Measurements from ENCODE around the gene DRD3. TPM values are rescaled to one million over a fixed set of nuclear protein-coding genes. Genes with fewer than 3 reads are reported as not detected.

DRD3 gene
- total RNA-seq, 1 donor from 2014 or later, result not detected

- Histone ChIP-seq H3K9me3 (ENCODE audit: insufficient read depth, low read depth, low read length) (no peaks in the 10 kb centered on the region), H2AFZ (ENCODE audit: low read depth, low read length) (no peak overlapping the region), H3K4me2 (ENCODE audit: low read length) (no peak overlapping the region), H3K4me1 (ENCODE audit: insufficient read depth, low read length) (peaks cover 8% of the 10 kb centered on the region), H3K27me3 (ENCODE audit: insufficient read depth, low read length) (no peaks in the 10 kb centered on the region), H3K9ac (ENCODE audit: low read length) (no peak overlapping the region), H3K36me3 (ENCODE audit: insufficient read depth, low read length) (no peaks in the 10 kb centered on the region), H3K79me2 (ENCODE audit: insufficient read depth, low read length) (no peaks in the 10 kb centered on the region), H4K20me1 (ENCODE audit: insufficient read depth, low read length) (no peaks in the 10 kb centered on the region), H3K4me3 (ENCODE audit: insufficient read depth, low read depth, low read length) (no peak overlapping the region), H3K27ac (ENCODE audit: low read depth, low read length) (no peak overlapping the region)
- DNase-seq (ENCODE audit: low read depth) (no peak), FAIRE-seq (no peak)
- H3K36me3 Mint-ChIP-seq (ENCODE audit: low read depth, unreplicated experiment), result no peaks in the 10 kb centered on the region
- no peak overlapping the region for H3K27ac Mint-ChIP-seq (ENCODE audit: unreplicated experiment)
- TF ChIP-seq, protein P1, sequence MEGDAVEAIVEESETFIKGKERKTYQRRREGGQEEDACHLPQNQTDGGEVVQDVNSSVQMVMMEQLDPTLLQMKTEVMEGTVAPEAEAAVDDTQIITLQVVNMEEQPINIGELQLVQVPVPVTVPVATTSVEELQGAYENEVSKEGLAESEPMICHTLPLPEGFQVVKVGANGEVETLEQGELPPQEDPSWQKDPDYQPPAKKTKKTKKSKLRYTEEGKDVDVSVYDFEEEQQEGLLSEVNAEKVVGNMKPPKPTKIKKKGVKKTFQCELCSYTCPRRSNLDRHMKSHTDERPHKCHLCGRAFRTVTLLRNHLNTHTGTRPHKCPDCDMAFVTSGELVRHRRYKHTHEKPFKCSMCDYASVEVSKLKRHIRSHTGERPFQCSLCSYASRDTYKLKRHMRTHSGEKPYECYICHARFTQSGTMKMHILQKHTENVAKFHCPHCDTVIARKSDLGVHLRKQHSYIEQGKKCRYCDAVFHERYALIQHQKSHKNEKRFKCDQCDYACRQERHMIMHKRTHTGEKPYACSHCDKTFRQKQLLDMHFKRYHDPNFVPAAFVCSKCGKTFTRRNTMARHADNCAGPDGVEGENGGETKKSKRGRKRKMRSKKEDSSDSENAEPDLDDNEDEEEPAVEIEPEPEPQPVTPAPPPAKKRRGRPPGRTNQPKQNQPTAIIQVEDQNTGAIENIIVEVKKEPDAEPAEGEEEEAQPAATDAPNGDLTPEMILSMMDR (IDR thresholded peaks at IDR 0.05; ENCODE audit: insufficient read depth, low read depth, low read length), result no peak
- no peak for TF ChIP-seq EZH2 (IDR thresholded peaks at IDR 0.05; ENCODE audit: insufficient read depth, low read length)
- no peaks in the 10 kb centered on the region for H3K4me1 Mint-ChIP-seq (ENCODE audit: low read depth, unreplicated experiment)
- no peak overlapping the region for H3K4me3 Mint-ChIP-seq (ENCODE audit: unreplicated experiment)
- peaks cover 1% of the 10 kb centered on the region for H3K9me3 Mint-ChIP-seq (ENCODE audit: unreplicated experiment)
- no peaks in the 10 kb centered on the region for H3K27me3 Mint-ChIP-seq (ENCODE audit: low read depth, unreplicated experiment)
Measured at GRCh38 chr3:114132500-114132899, 46.4 kb downstream of the DRD3 start.

GRCh38 chr3:114128826-114129225 is 50.0 kb downstream of the DRD3 start:
- Histone ChIP-seq H3K36me3 (ENCODE audit: insufficient read depth, low read length) (no peaks in the 10 kb centered on the region), H3K9me3 (ENCODE audit: insufficient read depth, low read depth, low read length) (no peaks in the 10 kb centered on the region), H3K79me2 (ENCODE audit: insufficient read depth, low read length) (no peaks in the 10 kb centered on the region), H3K4me2 (ENCODE audit: low read length) (no peak overlapping the region), H2AFZ (ENCODE audit: low read depth, low read length) (peak overlapping the region; percentile 15), H3K9ac (ENCODE audit: low read length) (no peak overlapping the region), H3K27ac (ENCODE audit: low read depth, low read length) (no peak overlapping the region), H3K4me3 (ENCODE audit: insufficient read depth, low read depth, low read length) (no peak overlapping the region), H4K20me1 (ENCODE audit: insufficient read depth, low read length) (no peaks in the 10 kb centered on the region), H3K27me3 (ENCODE audit: insufficient read depth, low read length) (no peaks in the 10 kb centered on the region), H3K4me1 (ENCODE audit: insufficient read depth, low read length) (peaks cover 8% of the 10 kb centered on the region)
- H3K36me3 Mint-ChIP-seq (ENCODE audit: low read depth, unreplicated experiment), result no peaks in the 10 kb centered on the region
- FAIRE-seq (no peak), DNase-seq (ENCODE audit: low read depth) (no peak)
- H3K9me3 Mint-ChIP-seq (ENCODE audit: unreplicated experiment), result peaks cover 1% of the 10 kb centered on the region
- H3K4me1 Mint-ChIP-seq (ENCODE audit: low read depth, unreplicated experiment), result no peaks in the 10 kb centered on the region
- no peak overlapping the region for H3K27ac Mint-ChIP-seq (ENCODE audit: unreplicated experiment)
- no peak for TF ChIP-seq EZH2 (IDR thresholded peaks at IDR 0.05; ENCODE audit: insufficient read depth, low read length)
- TF ChIP-seq, protein P1 (IDR thresholded peaks at IDR 0.05; ENCODE audit: insufficient read depth, low read depth, low read length), result no peak
- no peaks in the 10 kb centered on the region for H3K27me3 Mint-ChIP-seq (ENCODE audit: low read depth, unreplicated experiment)
- no peak overlapping the region for H3K4me3 Mint-ChIP-seq (ENCODE audit: unreplicated experiment)

DNA sequence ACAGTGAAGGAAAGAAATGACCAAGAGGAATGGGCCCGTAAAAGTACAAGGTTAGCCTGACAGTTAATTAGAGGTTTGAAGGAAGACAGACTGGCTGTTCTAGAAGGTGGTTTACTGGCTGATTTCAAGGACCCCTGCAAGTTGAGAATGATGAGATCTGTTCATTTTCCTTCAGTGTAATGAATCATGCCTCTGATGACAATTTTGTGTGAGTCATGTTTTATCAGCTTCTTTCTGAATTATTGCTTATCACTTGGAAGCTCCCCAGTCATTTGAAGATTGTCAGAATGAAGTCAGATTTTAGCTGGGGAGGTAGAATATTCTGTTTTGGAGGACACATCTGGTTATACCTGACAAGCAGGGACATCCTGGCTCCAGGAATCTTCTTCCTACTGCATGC is 50.6 kb downstream of the DRD3 start:
- no peaks in the 10 kb centered on the region for H3K9me3 ChIP-seq (ENCODE audit: insufficient read depth, low read depth, low read length)
- H3K27ac Mint-ChIP-seq (ENCODE audit: unreplicated experiment), result no peak overlapping the region
- no peak overlapping the region for H3K9ac ChIP-seq (ENCODE audit: low read length)
- no peaks in the 10 kb centered on the region for H3K36me3 Mint-ChIP-seq (ENCODE audit: low read depth, unreplicated experiment)
- no peak overlapping the region for H3K4me3 Mint-ChIP-seq (ENCODE audit: unreplicated experiment)
- H3K27me3 Mint-ChIP-seq (ENCODE audit: low read depth, unreplicated experiment), result no peaks in the 10 kb centered on the region
- no peak overlapping the region for H3K4me3 ChIP-seq (ENCODE audit: insufficient read depth, low read depth, low read length)
- DNase-seq (ENCODE audit: low read depth) (no peak), FAIRE-seq (peak; percentile 13)
- peaks cover 8% of the 10 kb centered on the region for H3K4me1 ChIP-seq (ENCODE audit: insufficient read depth, low read length)
- H4K20me1 ChIP-seq (ENCODE audit: insufficient read depth, low read length), result no peaks in the 10 kb centered on the region
- H3K9me3 Mint-ChIP-seq (ENCODE audit: unreplicated experiment), result peaks cover 1% of the 10 kb centered on the region
- H3K4me1 Mint-ChIP-seq (ENCODE audit: low read depth, unreplicated experiment), result no peaks in the 10 kb centered on the region
- H3K4me2 ChIP-seq (ENCODE audit: low read length), result no peak overlapping the region
- no peak for TF ChIP-seq EZH2 (IDR thresholded peaks at IDR 0.05; ENCODE audit: insufficient read depth, low read length)
- TF ChIP-seq, protein P1 (IDR thresholded peaks at IDR 0.05; ENCODE audit: insufficient read depth, low read depth, low read length), result no peak
- no peak overlapping the region for H3K27ac ChIP-seq (ENCODE audit: low read depth, low read length)
- no peaks in the 10 kb centered on the region for H3K27me3 ChIP-seq (ENCODE audit: insufficient read depth, low read length)
- H3K36me3 ChIP-seq (ENCODE audit: insufficient read depth, low read length), result no peaks in the 10 kb centered on the region
- H3K79me2 ChIP-seq (ENCODE audit: insufficient read depth, low read length), result no peaks in the 10 kb centered on the region
- H2AFZ ChIP-seq (ENCODE audit: low read depth, low read length), result no peak overlapping the region

All from astrocyte (in vitro differentiated cells and primary cell).